Large intestine (tissue), 3 donors: ENCODE results near the gene WSB1. TPM values are rescaled to one million over a fixed set of nuclear protein-coding genes. Genes with fewer than 3 reads are reported as not detected.

Source experiments
- DNase-seq, 2 donors: peaks; one replicate each; pipeline versions ENCODE4 v3.0.0 to v3.0.0-alpha.2; 2013
- H3K27ac ChIP-seq: one replicate; pipeline ENCODE4 v1.5.1; 2013; ENCODE audit warnings: low read length
- H3K27me3 ChIP-seq: 2 replicates; pipeline ENCODE4 v1.6.1; 2013; ENCODE audit warnings: low read length; ENCODE audit not compliant: control insufficient read depth, insufficient read depth
- H3K36me3 ChIP-seq: 2 replicates; pipeline ENCODE4 v1.6.1; 2013; ENCODE audit warnings: low read length; ENCODE audit not compliant: control insufficient read depth, insufficient read depth
- H3K4me1 ChIP-seq: one replicate; pipeline ENCODE4 v1.6.1; 2013; ENCODE audit warnings: low read length; ENCODE audit not compliant: control insufficient read depth, insufficient read depth
- H3K4me3 ChIP-seq: one replicate; pipeline ENCODE4 v1.5.1; 2013; ENCODE audit warnings: low read length
- H3K9me3 ChIP-seq: one replicate; pipeline ENCODE4 v1.6.1; 2013; ENCODE audit warnings: mild to moderate bottlenecking, low read depth, low read length, moderate library complexity; ENCODE audit not compliant: control insufficient read depth
- WGBS: methylation state at CpG from one replicate; pipeline ENCODE4 v1.1.5; 2013; ENCODE audit warnings: low lambda C conversion rate; ENCODE audit not compliant: insufficient coverage; 5-methylcytosine and 5-hydroxymethylcytosine counted together
- polyA plus RNA-seq: library from polyadenylated mRNA; unstranded; fragments of 120-200 nt; gene quantifications from one replicate; pipeline ENCODE4 v1.2.1, GENCODE V29; 2013

The WSB1 gene
- polyA plus RNA-seq, 1 donor: 230 TPM

GRCh38 chr17:27290916-27291598 is 2.9 kb upstream of the WSB1 start:
- Histone ChIP-seq H3K27ac (no peak overlapping the region), H3K4me3 (no peak overlapping the region), H3K27me3 (no peaks in the 10 kb centered on the region), H3K4me1 (peaks cover 7% of the 10 kb centered on the region), H3K36me3 (no peaks in the 10 kb centered on the region), H3K9me3 (no peaks in the 10 kb centered on the region)
- no peak for DNase-seq
- 60% methylated on average over 1 of the region's 3 CpGs for WGBS

- DNase-seq: peak in 1 of 2 donors; percentile 38
- WGBS: no CpG with 5 or more reads among the region's 15 CpGs
- H3K27ac ChIP-seq: peak overlapping the region; percentile 96
Observed at GRCh38 chr17:27293359-27293897, 486 bp upstream of the WSB1 start.

GRCh38 chr17:27294689-27295630 is 1.0 kb downstream of the WSB1 start:
- WGBS: 7% methylated on average over 2 of the region's 21 CpGs
- H3K4me3 ChIP-seq: peak overlapping the region; percentile 96
- peaks cover 12% of the 10 kb centered on the region for H3K4me1 ChIP-seq
- H3K9me3 ChIP-seq: no peaks in the 10 kb centered on the region
- DNase-seq: peak; percentile 88 to 94
- peak overlapping the region; percentile 96 for H3K27ac ChIP-seq
- no peaks in the 10 kb centered on the region for H3K27me3 ChIP-seq
- peaks cover 7% of the 10 kb centered on the region for H3K36me3 ChIP-seq

More at GRCh38 chr17:27293359-27293897, 486 bp upstream of the WSB1 start:
- Histone ChIP-seq H3K9me3 (no peaks in the 10 kb centered on the region), H3K36me3 (peaks cover 7% of the 10 kb centered on the region), H3K4me3 (peak overlapping the region; percentile 2), H3K27me3 (no peaks in the 10 kb centered on the region), H3K4me1 (peaks cover 12% of the 10 kb centered on the region)

DNA sequence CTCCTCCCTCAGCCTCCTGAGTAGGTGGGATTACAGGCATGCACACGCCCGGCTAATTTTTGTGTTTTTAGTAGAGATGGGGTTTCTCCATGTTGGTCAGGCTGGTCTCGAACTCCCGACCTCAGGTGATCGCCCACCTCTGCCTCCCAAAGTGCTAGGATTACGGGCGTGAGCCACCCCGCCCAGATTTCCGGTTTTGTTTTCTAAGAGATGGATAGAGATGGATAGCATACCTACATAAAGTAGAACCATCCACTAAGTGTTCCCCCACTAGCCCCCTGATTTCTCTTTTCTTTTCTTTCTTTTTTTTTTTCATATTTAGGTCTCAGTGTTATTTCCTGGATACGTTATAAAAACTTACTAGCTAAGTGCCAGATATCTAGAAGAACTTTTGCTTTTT is 2.0 kb downstream of the WSB1 start:
- Histone ChIP-seq H3K9me3 (no peaks in the 10 kb centered on the region), H3K27me3 (no peaks in the 10 kb centered on the region), H3K27ac (peak overlapping the region; percentile 96), H3K4me3 (peak overlapping the region; percentile 96), H3K4me1 (peaks cover 12% of the 10 kb centered on the region), H3K36me3 (peaks cover 7% of the 10 kb centered on the region)
- no peak for DNase-seq
- 20% methylated on average over 2 of the region's 10 CpGs for WGBS

DNA sequence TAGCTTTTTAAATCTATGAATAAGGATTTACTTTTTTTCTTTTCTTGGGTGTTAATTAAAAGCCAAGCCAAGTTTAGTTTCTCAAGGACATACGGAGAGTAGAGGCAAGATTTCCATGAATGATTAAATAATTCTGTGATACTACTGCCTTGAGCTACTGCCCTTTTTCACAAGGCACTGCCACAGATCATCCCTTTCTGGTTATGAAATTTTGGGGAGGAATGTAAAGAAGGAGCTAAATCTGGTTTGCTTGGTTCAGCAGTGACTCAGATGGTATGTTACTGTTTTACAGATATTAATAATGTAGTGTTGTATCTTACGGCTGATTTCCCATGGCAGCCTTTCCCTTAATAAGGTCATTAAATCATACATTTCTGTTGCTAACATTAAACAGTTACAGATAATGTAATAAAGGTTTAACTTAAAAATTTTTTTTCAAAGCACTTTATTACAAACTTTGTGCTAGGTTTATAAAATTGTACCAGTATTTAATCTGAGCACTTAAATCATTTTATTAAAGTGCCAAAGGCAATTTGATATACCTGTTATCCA is 2.6 kb downstream of the WSB1 start:
- no peaks in the 10 kb centered on the region for H3K9me3 ChIP-seq
- peaks cover 12% of the 10 kb centered on the region for H3K4me1 ChIP-seq
- peak overlapping the region; percentile 96 for H3K4me3 ChIP-seq
- peak in 1 of 2 donors; percentile 35 for DNase-seq
- no peaks in the 10 kb centered on the region for H3K27me3 ChIP-seq
- peak overlapping the region; percentile 96 for H3K27ac ChIP-seq
- 0% methylated on average over 2 of the region's 2 CpGs for WGBS
- peaks cover 7% of the 10 kb centered on the region for H3K36me3 ChIP-seq

- DNase-seq: no peak
- Histone ChIP-seq H3K4me1 (peaks cover 5% of the 10 kb centered on the region), H3K36me3 (peaks cover 17% of the 10 kb centered on the region), H3K27ac (no peak overlapping the region), H3K27me3 (no peaks in the 10 kb centered on the region), H3K4me3 (no peak overlapping the region), H3K9me3 (no peaks in the 10 kb centered on the region)
- WGBS: 100% methylated on average over 1 of the region's 5 CpGs
Observed at GRCh38 chr17:27299384-27300049, 5.6 kb downstream of the WSB1 start.

DNA sequence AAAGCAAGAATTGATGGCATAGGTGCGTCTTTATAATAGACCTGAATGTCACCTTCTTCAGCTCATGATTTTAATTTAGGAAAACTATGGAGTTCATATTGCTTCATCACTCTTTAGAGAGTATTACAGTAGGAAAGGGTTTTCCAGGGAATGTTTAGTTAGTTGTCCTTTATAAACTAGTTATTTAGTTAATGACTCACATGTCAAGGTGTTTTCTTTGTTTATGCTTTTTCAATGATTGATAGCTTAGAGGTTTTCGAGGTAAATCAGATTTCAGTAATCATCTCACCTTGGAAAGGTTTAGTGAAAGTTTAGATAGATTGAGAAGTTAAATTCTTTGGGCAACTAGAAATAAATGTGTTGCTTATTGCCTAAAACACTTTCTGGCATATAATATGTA is 9.8 kb downstream of the WSB1 start:
- H3K27ac ChIP-seq: no peak overlapping the region
- no peaks in the 10 kb centered on the region for H3K4me1 ChIP-seq
- no peaks in the 10 kb centered on the region for H3K9me3 ChIP-seq
- H3K36me3 ChIP-seq: peaks cover 38% of the 10 kb centered on the region
- no peak for DNase-seq
- WGBS: 33% methylated on average over 1 of the region's 2 CpGs
- H3K27me3 ChIP-seq: no peaks in the 10 kb centered on the region
- H3K4me3 ChIP-seq: no peak overlapping the region

GRCh38 chr17:27306276-27306835 is 12.4 kb downstream of the WSB1 start:
- Histone ChIP-seq H3K9me3 (no peaks in the 10 kb centered on the region), H3K27ac (no peak overlapping the region), H3K27me3 (no peaks in the 10 kb centered on the region), H3K36me3 (peaks cover 61% of the 10 kb centered on the region), H3K4me1 (no peaks in the 10 kb centered on the region), H3K4me3 (no peak overlapping the region)
- 80% methylated on average over 1 of the region's 7 CpGs for WGBS
- DNase-seq: no peak

- H3K27me3 ChIP-seq: no peaks in the 10 kb centered on the region
- peaks cover 8% of the 10 kb centered on the region for H3K4me1 ChIP-seq
- peaks cover 78% of the 10 kb centered on the region for H3K36me3 ChIP-seq
- H3K27ac ChIP-seq: no peak overlapping the region
- WGBS: 90% methylated on average over 2 of the region's 4 CpGs
- H3K4me3 ChIP-seq: no peak overlapping the region
- no peak for DNase-seq
- H3K9me3 ChIP-seq: no peaks in the 10 kb centered on the region
Observed at GRCh38 chr17:27310565-27311110, 16.7 kb downstream of the WSB1 start.
